Smooth muscle cell of the pulmonary artery (primary cell): ENCODE results near the gene FDCSP. TPM values are rescaled to one million over a fixed set of nuclear protein-coding genes. Genes with fewer than 3 reads are reported as not detected.

Experiments used
- total RNA-seq: library from RNA; depleted of rRNA; stranded (reverse); fragments of >200 nt; gene quantifications from 2 replicates; pipeline ENCODE4 v1.2.3, GENCODE V29; 2014

FDCSP gene
- not detected in 2 replicates for total RNA-seq

DNA sequence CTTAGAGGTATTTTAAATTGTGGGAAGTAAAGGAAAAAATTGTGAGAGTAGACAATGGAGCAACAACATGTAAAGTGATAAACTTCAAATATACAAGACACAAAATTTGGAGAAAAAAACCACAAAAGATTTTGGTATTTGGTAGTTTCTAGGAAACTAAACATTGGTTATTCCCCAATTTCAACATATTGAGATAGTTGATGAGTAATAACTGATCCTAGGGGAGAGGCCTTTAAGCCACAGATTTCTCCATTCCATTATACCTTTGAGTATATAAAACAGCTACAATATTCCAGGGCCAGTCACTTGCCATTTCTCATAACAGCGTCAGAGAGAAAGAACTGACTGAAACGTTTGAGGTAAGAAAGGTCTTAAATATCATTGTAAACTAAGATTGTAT, at the start of gene FDCSP:
Gene FDCSP, plus strand, starts transcription at position 301 of the 400 bp plus-strand sequence. CDS start 5,071 bp downstream, outside the sequence.

DNA sequence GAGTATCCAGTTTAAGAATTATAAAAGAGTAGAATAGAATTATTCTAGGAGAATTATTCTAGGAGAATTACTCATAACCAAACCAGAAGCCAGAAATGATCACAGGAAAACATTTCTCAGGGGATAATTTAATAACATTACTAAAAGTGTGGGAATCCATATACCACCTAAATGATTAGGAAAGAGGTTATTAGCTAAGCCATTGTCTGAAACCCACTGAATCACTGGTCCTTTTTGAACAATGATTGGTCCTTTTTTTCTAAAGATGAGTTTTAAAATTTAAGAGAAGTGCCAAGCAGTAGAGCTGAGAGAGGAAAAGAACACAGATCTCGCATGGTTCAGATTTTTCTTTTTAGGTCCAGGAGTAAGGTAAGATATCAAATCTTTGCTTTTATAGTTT, 30.5 kb upstream of the FDCSP start, which contains the start of gene ODAM:
Gene ODAM, plus strand, starts transcription at position 301 of the 400 bp plus-strand sequence. CDS start 819 bp downstream, outside the sequence.

DNA sequence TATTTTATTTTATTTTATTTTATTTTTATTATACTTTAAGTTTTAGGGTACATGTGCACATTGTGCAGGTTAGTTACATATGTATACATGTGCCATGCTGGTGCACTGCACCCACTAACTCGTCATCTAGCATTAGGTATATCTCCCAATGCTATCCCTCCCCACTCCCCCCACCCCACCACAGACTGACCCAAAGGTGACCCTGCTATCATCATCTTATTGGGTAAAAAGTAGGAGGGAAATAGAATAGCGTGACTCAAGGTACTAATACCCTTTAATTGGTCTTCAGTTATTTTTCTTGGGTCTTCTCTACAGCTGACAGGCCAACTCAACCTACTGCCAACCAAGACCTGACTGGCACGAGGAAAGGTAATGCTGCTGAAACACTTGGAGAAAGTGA, 16.4 kb downstream of the FDCSP start, which contains the start of gene CSN3:
Gene CSN3, plus strand, starts transcription at position 301 of the 400 bp plus-strand sequence. CDS start 2,223 bp downstream, outside the sequence.

Other genes with a start within 250 kb of the FDCSP start
- not detected in 2 replicates for gene STATH, start 230.2 kb upstream of the FDCSP start, total RNA-seq
- not detected in 2 replicates for gene HTN3, start 197.7 kb upstream of the FDCSP start, total RNA-seq
- gene HTN1, start 175.7 kb upstream of the FDCSP start, total RNA-seq = not detected in 2 replicates
- gene PRR27, start 71.9 kb upstream of the FDCSP start, total RNA-seq = not detected in 2 replicates
- not detected in 2 replicates for gene ODAM, start 30.4 kb upstream of the FDCSP start, total RNA-seq
- not detected in 2 replicates for gene CSN3, start 16.5 kb downstream of the FDCSP start, total RNA-seq
- gene CABS1, start 108.9 kb downstream of the FDCSP start, total RNA-seq = not detected in 2 replicates
- gene SMR3A, start 134.6 kb downstream of the FDCSP start, total RNA-seq = not detected in 2 replicates
- not detected in 2 replicates for gene SMR3B, start 157.0 kb downstream of the FDCSP start, total RNA-seq
- not detected in 2 replicates for gene OPRPN, start 171.8 kb downstream of the FDCSP start, total RNA-seq
- not detected in 2 replicates for gene MUC7, start 246.1 kb downstream of the FDCSP start, total RNA-seq